GM10266 (cell line): ENCODE data around the gene NIN.

Experiments used
- DNase-seq: peaks from one replicate; pipeline ENCODE4 v3.0.0; 2012; ENCODE audit errors: extremely low spot score
- TF ChIP-seq, protein P1 (sequence below): IDR thresholded peaks from 2 replicates; pipeline ENCODE4 v1.5.1; 2012; ENCODE audit warnings: mild to moderate bottlenecking, low read depth; ENCODE audit not compliant: control insufficient read depth, insufficient read depth; ENCODE audit errors: missing control alignments

The NIN gene

DNA sequence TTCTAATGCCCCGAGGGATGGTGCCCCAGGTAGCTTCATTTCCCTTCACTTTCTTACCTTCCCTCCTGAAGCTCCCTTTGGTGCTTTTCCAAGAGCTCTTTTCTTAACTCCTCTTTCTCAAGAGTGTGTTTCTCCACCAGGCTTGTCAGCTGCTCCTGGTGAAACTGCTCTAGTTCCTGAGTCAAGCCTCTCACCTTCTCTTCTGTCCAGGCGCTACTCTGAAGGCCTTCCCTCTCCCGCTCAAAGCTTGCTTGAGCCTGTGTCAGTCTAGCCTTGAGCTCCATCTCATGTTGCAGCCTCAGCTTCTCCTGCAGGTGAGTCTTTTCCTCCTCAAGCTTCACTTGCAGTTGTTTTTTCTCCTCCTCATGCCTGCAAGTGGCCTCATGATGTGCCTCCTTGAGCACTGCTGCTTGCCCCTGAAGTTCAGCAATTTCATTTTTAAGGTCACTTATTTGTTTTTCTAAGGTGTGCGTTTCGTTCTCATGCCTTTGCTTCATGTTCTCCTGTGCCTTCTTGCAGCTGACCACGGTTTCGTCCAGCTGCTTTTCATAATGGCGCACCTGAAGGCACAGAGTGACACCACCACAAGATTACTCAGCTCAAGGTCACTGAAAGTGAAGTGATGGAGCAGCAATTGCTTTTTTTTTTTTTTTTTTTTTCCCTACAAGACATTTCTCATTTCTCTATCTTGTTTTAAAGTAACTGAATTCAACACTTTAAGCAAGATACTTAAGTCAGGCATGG, 71.0 kb downstream of the NIN start:
- DNase-seq: no peak

DNA sequence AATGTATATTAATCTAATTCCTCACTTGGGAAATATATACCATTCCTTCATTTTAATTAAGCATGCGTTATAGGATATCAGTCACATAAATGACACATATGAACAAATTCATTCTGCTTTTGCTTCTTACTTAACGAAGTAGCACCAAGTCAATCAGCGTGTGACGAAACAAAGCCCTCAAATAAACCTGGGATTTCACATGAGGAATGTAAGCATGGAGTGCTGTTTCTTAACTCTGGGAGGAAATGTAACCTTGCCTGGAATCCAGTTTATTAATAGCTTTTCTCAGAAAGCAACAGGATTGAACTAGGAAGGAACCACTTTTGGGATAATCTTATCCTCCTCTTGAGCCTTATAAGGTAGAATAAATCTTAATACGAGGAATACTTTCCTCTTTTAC, 72.0 kb downstream of the NIN start:
- TF ChIP-seq, protein P1, sequence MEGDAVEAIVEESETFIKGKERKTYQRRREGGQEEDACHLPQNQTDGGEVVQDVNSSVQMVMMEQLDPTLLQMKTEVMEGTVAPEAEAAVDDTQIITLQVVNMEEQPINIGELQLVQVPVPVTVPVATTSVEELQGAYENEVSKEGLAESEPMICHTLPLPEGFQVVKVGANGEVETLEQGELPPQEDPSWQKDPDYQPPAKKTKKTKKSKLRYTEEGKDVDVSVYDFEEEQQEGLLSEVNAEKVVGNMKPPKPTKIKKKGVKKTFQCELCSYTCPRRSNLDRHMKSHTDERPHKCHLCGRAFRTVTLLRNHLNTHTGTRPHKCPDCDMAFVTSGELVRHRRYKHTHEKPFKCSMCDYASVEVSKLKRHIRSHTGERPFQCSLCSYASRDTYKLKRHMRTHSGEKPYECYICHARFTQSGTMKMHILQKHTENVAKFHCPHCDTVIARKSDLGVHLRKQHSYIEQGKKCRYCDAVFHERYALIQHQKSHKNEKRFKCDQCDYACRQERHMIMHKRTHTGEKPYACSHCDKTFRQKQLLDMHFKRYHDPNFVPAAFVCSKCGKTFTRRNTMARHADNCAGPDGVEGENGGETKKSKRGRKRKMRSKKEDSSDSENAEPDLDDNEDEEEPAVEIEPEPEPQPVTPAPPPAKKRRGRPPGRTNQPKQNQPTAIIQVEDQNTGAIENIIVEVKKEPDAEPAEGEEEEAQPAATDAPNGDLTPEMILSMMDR: no peak
- DNase-seq: no peak

More for the DNA sequence above, 71.0 kb downstream of the NIN start:
- TF ChIP-seq, protein P1: no peak

DNA sequence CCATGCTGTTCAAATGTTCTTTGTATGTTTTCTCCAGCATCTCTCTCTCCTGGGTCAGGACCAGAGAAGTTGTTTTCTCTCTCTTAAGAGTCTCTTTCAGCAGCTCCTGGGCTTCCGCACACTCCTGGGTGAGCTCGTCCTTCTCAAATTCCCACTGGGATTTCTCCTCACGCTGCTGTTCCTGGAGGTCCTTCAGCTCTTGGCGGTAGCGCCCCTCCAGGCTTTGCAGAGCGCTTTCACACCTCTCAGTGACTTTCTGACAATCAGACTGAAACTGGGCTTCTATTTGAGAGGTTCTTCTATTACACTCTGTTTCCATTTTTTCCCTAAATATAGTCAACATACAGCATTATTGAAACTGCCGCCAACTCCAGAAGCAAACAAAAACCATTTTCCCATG, 72.7 kb downstream of the NIN start:
- TF ChIP-seq, protein P1: no peak
- no peak for DNase-seq

DNA sequence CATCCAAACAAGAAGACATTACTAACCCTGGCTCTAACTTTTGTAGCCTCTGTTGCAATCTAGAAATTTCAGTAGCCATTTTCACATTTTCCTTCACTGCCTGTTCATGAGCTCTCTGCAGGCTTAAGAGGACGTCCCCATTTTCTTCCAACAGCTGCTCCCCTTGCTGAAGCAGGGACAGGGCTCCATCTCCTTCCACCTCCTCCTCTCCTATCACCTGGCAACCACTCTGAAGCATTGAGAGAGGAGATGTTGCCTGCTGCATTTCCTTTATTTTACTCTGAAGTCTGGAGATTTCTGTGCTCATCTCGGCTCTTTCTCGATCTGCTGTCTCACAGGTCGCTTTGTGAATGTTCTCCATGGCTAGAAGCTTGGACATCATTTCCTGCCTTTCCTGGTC, 73.3 kb downstream of the NIN start:
- TF ChIP-seq, protein P1: no peak
- no peak for DNase-seq

DNA sequence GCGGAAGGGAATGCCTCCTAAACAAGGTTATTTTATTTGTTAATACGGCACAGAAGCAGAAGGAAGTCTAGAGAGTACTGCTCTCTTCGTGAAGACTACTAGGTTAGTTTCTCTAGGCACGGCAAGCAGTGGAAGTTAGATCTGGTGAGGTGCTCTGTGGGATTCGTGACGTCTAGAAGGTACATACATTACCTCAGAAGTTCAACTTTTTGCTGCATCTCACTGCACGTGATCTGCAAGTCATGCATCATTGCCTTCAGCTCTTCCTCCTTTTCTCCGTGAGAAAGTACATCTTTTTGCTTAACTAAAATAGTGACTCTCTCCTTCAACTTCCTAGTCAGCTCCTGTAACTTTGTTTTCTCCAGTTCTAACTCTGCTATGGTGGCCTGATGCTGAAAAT, 74.7 kb downstream of the NIN start:
- DNase-seq: peak; percentile 20
- TF ChIP-seq, protein P1: no peak

DNA sequence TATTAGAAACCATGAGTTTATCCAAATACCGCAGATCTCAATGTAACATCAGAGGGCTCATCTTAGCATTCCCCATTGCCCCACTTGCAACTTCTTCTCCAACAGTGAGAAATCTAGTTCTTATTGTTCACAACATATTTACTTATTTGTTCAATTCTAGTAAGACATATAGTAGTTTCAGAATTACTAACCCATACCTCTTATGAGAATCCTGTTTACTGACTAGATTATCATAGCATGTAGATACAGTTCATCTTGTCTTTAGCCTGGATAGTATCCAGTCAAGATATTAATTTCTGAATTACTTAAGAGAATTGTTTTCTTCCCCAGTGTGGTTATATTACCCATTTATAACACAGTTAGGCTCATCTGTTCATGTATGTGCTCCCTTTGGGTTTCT, 80.6 kb downstream of the NIN start:
- TF ChIP-seq, protein P1: no peak
- DNase-seq: no peak

DNA sequence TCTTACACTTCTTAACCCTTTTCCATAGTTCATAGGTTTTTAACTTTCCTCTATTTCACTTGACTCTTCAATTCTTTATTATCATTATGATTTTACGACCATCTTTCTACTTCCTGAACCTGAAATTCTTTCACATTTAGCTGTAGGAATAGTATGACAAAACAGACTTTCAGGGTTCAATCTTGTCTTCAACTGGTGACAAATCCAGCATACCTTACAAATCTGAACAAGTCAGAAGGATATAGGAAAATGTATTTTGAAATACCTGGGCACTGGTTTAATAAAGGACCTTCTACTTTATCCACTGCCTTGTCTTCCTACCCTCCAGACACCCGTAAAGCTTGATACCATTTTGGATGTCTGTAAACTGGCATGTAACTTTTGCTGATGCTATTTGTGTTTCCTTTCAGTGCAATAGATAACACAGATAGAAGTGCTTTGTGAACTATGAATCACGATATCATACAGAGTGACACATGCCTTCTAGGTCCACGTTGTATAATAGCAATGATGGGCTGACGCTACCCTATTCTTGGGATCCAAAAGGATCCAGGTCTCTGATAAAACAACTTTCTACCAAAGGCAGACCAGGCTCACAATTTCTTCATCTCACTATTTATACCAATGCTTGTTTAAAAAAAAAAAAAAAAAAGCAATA, 85.4 kb downstream of the NIN start:
- TF ChIP-seq, protein P1: no peak

More for the DNA sequence above, 85.4 kb downstream of the NIN start:
- DNase-seq: no peak
